ENCODE data around the gene MMP2.

MMP2 gene

DNA sequence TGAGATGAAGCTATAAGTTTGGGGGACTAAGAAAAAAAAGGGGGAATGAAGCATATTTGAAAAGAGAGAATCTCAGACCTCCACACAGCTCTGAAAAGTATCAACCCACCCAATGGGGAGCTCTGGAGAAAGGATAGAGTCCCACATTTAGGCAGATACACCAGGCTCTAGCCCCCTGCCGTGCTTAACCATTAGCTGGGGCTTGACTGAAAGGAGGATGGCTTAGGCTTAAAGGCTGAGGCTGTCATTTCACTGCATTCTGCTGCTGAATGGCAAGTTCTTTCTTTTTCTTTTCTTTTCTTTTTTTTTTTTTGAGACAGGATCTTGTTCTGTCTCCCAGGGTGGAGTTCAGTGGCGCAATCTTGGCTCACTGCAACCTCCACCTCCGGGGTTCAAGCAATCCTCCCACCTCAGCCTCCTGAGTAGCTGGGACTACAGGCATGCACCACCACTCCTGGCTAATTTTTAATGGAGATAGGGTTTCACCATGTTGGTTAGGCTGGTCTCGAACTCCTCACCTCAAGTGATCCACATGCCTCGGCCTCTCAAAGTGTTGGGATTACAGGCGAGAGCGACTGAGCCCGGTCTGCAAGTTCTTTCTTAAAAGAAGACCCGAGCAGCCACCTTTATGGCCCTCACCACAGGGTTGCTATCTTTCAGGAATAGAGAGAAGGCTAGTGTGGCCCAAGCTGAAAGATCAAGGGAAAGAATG lies 9.0 kb upstream of the MMP2 start:
- DNase-seq (ENCODE audit: low read depth in 3 of 3), result no peak

DNA sequence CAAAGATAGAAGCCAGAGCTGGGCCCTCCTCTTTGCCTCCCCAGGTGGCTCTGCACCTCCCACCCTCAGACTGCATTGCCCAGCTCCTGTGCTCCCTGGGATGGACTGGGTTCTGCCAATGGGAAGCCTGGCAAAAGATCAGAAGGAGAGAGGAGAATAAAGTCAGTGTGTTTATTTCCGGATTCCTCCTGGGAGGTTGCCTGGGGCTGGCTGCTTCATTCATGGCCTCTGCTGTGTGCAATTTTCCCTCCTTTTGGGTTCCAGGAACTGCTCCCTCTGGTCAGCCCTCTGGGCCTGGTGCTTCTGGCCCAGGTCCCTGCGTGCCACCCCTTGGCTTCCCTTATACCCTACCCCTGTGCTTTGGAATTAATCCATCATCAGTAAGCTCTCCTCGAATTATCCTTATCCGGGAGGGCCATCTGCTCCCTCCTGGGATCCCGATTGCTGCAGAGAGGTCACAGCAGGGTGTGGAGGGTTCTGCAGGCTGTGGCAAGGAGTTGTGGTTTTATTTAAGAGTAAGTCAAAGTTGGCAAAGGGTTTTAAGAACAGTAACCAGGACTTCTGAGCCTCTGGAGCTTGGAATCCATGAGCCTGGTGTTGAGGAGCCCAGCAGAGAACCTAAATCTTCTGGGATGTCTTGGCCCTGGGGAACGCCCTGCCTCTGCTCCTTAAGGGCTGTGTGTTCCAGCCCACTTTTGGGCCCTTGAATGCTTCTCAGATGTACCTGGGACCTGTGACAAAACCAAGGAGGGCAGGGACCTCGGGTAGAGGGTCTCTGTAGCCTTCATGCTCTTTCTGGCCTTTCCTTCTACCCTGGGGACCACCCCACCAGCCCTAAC lies 8.2 kb upstream of the MMP2 start:
- no peak for DNase-seq (ENCODE audit: low read depth in 3 of 3)

DNA sequence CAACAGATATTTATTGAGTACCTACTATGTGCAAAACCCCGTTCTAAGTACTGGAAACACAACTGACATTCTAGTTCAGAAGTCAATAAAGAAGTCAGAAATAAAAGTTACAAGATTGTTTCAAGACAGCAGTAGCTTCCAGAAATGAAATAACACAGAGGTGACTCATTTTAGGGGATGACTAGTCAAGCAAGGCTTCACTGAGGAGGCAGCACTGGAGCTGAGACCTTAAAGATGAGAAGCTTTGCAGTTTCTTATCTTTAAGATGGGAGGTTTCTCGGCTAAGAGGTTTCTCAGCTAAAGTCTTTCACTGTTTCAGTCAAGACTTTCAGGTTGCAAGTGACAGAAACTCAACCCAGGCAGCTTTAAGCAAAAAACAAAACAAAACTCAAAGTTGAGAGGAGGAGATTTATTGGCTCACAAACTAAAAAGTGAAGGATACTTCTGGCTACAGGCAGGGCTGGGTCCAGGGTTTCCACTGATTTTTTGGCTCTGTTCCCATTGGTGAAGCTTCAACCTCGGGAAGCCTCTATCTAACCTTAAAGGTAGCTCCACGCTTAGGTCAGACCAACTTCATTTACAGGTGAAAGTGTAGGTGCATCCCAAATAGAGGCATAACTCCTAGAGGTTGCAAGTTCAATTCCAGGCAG lies 7.4 kb upstream of the MMP2 start:
- no peak for DNase-seq (ENCODE audit: low read depth in 3 of 3)

DNA sequence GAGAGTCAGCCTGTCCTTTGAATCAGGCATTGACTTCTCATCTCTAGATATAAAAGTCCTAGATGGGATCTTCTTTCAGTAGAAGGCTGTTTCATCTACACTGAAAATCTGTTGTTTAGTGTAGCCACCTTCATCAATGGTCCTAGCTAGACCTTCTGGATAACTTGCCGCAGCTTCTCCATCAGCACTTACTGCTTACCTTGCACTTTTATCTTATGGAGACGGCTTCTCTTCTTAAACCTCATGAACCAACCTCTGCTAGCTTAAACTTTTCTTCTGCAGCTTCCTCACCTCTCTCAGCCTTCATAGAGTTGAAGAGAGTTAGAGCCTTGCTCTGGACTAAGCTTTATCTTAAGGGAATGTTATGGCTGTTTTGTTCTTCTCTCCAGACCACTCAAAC lies 5.4 kb upstream of the MMP2 start:
- no peak for DNase-seq (ENCODE audit: low read depth in 3 of 3)

DNA sequence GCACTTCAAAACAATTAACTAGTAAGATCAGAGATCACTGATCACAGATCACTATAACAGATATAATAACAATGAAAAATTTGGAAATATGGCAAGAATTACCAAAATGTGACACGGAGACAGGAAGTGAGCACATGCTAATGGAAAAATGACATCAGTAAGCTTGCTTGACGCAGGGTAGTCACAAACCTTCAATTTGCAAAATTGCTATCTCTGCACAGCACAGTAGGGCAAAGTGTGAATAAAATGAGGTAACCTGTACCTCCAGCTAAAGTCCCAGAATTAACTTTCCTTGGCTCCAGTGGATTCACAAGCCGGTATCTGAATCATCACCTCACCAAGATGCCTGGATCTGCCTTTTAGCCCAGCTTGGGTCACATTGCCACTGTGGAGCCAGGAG lies 4.2 kb upstream of the MMP2 start:
- DNase-seq (ENCODE audit: low read depth in 3 of 3), result no peak

DNA sequence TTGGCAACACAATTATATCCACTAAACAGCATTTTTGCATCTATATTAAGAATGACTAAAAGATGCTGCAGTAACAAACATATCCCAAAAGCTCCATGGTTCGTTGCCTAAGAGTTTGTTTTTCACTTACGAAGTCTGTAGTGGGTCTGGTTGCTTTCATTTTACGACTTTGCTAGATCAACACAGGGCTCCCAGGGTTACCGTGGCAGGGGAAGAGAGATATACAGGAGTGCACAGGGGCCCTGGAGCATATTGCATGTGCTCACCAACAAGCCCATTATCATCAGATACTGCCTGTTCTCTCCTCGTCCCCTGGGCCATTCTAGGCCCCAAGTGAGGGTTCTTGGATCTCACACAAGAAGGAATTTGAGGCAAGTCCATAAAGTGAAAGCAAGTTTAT lies 3.1 kb upstream of the MMP2 start:
- DNase-seq (ENCODE audit: low read depth in 3 of 3), result no peak

DNA sequence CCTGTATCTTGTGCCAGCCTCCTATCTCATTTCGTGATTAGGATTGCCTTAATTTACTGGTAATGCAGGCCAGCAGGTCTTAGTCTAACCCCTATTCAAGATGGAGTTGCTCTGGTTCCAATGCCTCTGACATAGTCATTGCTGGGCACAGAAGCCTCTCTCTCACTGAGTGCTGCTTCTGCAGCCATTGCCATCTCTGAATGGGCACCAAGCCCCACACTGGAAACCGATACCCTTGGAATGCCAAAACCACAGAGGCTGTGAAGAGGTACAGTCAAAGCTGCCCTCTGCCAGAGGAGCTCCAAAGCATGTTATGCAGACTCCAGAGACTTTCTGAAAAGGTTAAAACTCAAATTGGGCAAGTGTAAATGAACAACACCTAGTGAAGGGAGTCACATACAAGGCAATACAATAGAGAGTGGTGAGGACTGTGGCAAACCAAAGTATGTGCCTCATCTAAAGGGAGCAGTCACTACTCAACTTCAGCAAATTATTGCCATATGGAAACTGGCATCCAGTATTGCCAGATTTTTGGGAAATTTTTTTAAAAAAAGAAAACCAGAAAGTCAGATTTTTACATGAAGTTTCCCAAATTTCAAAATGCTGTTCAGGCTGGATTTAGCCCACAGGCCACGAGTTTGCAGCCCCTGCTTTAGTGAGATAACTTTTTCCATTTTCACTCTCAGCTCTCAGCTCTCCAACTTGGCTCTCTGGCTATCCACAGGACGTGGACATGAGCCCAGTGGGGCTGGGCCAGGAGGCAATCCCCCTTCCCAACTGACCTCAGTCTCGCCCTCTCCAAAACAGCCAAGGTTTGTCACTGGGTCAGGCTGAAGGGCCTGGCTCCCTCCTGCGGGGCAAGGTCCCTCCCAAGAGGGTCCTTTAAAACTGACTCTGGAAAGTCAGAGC lies 2.1 kb upstream of the MMP2 start:
- no peak for DNase-seq (ENCODE audit: low read depth in 3 of 3)

DNA sequence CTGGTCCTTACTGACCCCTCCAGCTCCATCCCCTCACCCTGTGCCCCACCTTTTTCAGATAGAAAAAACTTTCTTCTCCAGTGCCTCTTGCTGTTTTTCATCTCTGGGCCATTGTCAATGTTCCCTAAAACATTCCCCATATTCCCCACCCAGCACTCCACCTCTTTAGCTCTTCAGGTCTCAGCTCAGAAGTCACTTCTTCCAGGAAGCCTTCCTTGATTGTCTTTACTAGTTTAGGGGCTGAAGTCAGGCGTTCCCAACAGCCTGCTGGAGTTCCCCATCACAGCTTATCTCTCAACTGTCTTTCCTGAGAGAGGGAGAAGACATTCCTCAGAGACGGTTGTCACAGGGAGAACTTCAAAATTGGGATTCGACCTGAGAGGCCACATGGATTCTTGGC lies 1.3 kb upstream of the MMP2 start:
- DNase-seq (ENCODE audit: low read depth in 3 of 3), result no peak

DNA sequence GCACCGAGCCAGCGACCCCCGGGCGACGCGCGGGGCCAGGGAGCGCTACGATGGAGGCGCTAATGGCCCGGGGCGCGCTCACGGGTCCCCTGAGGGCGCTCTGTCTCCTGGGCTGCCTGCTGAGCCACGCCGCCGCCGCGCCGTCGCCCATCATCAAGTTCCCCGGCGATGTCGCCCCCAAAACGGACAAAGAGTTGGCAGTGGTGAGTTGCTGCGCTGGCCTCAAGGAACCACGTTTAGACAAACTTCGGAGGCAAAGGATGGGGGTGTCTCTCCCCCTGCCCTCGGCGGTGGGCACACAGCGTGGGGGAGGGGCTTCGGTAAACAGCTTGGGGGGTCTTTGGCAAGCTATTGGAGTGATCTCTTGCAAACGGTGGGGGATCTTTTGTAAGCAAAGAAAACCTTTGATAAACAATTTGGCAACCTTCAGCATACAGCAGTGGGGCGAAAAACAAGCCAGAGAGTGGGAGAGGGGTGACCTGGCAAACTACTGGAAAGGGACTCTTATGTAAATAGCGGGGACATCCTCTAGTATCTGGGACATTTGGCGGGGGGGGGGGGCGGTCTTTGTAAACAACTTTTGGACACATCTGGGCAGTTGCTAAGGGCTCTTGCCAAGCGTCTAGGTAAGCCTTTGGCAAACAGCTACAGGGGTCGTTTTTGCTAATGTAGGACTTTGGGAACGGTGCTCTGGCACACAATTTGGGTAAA lies 587 bp downstream of the MMP2 start:
- no peak for DNase-seq (ENCODE audit: low read depth in 3 of 3)

DNA sequence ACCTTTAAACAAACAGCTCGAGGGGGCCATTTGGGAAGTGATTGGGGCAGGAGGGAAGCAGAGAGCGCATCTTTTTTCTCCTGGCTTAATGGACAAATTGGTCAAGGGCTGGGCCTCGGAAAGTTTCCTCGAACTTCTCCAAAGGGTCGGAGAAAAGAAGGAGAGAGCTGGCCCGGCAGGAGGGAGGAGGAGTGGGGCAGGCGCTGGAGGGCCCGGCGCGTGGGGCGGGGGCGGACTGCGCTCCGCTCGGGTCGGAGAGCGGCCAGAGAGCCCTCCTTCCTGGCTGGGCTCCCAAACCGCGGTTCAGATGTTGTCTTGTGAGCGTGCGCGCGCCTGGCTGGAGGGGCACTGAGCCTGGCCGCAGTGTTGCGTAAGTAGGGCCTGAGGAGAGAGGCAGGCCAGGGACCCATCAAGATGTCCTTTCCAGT lies 1.2 kb downstream of the MMP2 start:
- no peak for DNase-seq (ENCODE audit: low read depth in 3 of 3)

DNA sequence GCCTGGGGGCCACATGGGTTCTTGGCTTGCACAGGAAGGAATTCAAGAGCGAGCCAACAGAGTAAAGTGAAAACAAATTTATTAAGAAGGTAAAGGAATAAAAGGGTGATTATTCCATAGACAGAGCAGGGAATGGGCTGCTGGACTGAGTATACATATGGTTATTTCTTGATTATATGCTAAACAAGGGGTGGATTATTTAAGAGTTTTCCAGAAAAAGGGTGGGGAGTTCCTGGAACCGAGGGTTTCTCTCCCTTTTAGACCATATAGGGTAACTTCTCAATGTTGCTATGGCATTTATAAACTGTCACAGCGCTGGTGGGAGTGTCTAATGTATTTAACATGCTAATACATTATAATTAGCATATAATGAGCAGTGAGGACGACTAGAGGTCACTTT lies 2.0 kb downstream of the MMP2 start:
- DNase-seq (ENCODE audit: low read depth in 3 of 3), result no peak

DNA sequence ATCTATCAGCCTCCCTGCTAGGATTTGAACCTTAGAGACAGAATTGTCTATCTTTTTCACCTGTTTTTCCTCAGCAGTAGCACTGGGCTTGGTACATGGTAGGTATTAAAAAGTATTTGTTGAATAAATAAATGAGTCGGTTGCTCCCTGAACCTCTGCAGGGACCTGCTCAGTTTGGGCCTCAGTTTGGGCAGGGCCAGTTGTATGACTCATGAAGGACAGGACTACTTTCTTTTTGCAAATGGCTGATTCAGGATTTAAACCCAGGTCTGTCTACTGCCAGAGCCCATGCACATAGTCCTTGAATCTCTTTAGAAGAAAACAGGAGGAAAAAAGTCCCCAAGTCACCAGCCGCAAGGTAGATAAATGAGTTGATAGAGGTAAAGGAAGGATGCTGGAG lies 3.1 kb downstream of the MMP2 start:
- DNase-seq (ENCODE audit: low read depth in 3 of 3), result no peak

DNA sequence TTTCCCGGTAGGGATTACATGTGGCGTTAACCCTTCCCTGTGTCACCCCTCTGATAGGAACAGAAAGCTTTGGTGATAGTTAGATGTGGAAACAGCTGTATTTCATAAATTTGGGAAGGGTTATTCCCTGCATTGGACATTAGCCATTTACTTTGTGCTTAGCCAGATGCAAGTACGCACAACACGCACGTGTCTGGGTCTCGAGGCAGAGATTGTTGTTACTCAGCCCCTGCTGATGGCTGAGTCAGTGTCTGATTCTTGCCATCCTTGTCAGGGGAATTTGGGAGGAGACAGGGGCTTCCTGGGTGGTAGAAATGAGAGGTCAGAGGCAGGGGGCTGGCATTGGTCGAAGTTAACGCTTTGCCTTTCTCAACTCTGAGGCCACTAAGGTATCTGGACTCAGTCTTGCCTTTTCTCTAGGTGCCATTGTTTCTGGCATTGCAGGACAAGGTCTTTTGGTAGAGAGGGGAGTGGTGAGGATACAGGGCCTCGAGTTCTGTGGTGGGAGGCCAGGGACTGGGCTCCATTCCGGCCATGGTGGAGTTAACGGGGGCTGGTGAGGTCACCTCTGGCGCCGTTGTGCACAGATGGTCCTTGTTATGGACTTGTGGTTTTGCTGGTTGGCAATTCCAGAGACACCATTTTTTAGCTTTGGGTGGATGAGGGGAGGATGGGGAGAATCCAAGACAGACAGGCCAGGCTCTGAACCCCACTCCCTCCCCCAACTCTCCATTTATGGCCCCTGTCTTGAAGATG lies 8.2 kb downstream of the MMP2 start:
- no peak for DNase-seq (ENCODE audit: low read depth in 3 of 3)

DNA sequence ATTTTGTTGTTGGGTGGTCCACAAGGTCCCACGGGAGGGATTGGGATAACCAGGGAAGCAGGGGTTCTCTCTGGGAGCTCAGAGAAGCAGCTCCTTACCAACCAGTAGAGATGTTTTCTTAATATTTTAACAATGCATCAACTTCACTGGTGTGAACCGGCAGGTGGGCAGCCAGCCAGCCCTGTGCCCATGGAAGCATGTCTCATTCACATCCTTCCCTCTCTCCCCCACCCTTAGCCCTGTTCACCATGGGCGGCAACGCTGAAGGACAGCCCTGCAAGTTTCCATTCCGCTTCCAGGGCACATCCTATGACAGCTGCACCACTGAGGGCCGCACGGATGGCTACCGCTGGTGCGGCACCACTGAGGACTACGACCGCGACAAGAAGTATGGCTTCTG lies 9.3 kb downstream of the MMP2 start:
- DNase-seq (ENCODE audit: low read depth in 3 of 3), result no peak

DNA sequence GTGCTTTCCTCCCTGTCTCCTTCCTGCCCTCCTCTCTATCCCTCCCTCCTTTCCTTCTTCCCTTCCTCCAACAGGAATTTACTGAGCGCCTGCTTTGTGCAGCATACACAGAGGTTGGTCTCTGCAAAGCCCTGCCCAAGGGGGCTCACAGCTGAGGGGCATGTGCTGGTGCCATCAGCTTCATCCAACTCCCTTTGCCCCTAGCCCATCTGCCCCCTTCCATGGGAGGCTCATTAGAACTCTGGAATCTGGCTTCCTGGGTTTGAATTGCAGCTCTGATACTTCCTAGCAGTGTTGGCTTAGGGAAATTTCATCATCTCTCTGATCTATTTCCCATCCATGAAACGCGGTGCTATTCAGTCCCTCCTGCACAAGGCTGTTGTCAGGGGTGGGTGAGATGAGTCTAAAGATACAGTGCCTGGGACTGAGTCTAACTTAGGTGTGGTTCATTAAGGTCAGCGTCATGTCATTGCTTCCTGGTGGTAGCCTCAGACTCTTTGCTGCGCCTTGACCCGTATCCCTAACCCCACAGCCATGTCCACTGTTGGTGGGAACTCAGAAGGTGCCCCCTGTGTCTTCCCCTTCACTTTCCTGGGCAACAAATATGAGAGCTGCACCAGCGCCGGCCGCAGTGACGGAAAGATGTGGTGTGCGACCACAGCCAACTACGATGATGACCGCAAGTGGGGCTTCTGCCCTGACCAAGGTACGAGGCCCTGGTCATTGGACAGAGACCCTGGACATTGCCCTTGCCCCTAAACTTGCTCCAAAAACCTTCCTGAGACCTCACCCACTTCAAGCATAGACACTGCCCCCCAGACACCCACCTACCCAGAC lies 10.3 kb downstream of the MMP2 start:
- DNase-seq (ENCODE audit: low read depth in 3 of 3), result no peak

DNA sequence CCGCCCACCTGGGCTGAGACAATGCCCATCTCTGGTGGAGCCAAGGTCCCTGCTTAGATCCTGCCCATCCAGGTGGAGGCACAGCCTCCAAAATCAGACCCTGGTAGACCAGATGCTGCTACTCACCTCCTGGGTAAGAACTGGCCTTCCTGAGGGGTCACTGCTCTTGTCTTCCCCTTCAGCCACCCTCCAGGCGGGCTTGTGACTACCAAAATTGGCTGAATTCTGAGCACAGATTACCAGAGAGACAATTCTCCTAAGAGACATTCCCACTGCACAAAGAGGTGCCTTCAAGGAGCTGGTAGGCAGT lies 10.9 kb downstream of the MMP2 start:
- DNase-seq (ENCODE audit: low read depth in 3 of 3), result no peak

DNA sequence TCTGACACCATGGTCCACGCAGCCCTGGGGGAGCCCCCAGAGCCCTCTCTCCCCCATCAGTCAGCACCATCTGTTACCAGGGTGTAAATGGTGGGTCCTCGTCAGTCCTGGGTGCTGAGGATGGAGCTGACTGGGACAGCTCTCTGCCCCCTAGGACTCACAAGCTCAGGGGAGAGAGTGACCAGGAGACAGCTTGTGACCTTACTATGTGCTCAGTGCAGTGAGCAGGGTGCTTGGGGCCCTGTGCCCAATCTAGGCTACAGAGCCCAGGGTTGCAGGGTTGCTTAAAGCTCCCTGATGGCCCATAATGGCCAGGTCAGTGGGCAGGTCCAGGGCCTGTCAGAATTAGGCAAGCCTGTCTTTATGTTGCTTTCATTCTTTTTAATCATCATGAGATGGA lies 11.3 kb downstream of the MMP2 start:
- no peak for DNase-seq (ENCODE audit: low read depth in 3 of 3)

DNA sequence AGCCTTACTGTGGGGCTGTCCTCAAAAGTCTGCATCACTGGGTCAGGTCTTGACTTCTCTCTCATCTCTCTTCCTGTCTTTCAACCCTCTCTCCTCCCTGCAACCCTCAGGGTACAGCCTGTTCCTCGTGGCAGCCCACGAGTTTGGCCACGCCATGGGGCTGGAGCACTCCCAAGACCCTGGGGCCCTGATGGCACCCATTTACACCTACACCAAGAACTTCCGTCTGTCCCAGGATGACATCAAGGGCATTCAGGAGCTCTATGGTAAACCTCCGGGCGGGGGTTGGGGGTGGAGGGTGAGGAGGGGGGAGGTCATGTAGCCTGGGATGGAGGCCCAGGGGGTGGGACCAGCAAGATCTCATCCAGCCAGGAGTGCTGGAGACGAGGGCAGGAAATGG lies 12.7 kb downstream of the MMP2 start:
- no peak for DNase-seq (ENCODE audit: low read depth in 3 of 3)

DNA sequence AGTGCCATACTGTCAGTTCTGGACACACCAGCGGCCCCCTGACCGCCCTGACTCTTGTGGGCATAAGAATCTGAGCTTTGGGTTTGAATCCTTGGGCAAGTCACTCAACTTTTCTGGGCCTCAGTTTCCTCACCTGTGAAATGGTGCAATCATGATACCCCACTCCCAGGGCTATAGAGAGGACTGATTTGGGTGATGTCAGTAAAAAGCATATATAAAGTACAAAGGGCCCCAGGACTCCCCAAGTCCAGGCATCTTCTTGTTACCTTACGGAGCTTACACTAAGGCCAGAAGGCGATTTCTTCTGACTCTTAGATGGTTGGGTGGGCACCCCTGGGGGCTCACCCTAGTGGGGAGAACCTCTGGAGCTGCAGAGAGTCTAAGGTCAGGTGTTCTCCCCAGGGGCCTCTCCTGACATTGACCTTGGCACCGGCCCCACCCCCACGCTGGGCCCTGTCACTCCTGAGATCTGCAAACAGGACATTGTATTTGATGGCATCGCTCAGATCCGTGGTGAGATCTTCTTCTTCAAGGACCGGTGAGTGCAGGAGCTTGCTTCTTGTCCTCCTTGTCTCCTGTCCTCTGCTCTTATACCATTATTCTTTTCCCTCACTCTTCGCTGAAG lies 13.9 kb downstream of the MMP2 start:
- DNase-seq (ENCODE audit: low read depth in 3 of 3), result no peak
